8988T (cell line): ENCODE measurements around the gene ASXL1.
"Not testable (repeated sequence)": the region's sequence is repeated elsewhere in the genome, so short reads cannot be mapped to it uniquely, and the experiment has no call there.

Experiments
- DNase-seq: peaks from one replicate; pipeline ENCODE4 v3.0.0; 2011

The ASXL1 gene

GRCh38 chr20:32363492-32363891 is 5.4 kb downstream of the ASXL1 start:
- DNase-seq: no peak

- DNase-seq: no peak
Measured at GRCh38 chr20:32364554-32365208, 6.5 kb downstream of the ASXL1 start.

- DNase-seq: no peak
Measured at GRCh38 chr20:32365564-32365963, 7.4 kb downstream of the ASXL1 start.

- no peak for DNase-seq
Measured at GRCh38 chr20:32366380-32366779, 8.2 kb downstream of the ASXL1 start.

GRCh38 chr20:32368323-32368722 is 10.2 kb downstream of the ASXL1 start:
- DNase-seq: no peak

- no peak for DNase-seq
Measured at GRCh38 chr20:32368925-32369324, 10.8 kb downstream of the ASXL1 start.

- DNase-seq: no peak
Measured at GRCh38 chr20:32370897-32371296, 12.8 kb downstream of the ASXL1 start.

GRCh38 chr20:32378461-32378860 is 20.3 kb downstream of the ASXL1 start:
- DNase-seq: no peak

- not testable (repeated sequence) for DNase-seq
Measured at GRCh38 chr20:32380037-32380436, 21.9 kb downstream of the ASXL1 start.

GRCh38 chr20:32380745-32381144 is 22.6 kb downstream of the ASXL1 start:
- no peak for DNase-seq

- no peak for DNase-seq
Measured at GRCh38 chr20:32382102-32382950, 24.2 kb downstream of the ASXL1 start.

GRCh38 chr20:32383441-32383840 is 25.3 kb downstream of the ASXL1 start:
- not testable (repeated sequence) for DNase-seq

GRCh38 chr20:32385541-32385940 is 27.4 kb downstream of the ASXL1 start:
- DNase-seq: no peak

GRCh38 chr20:32386091-32386490 is 28.0 kb downstream of the ASXL1 start:
- no peak for DNase-seq

- no peak for DNase-seq
Measured at GRCh38 chr20:32387252-32387651, 29.1 kb downstream of the ASXL1 start.

GRCh38 chr20:32391003-32391402 is 32.9 kb downstream of the ASXL1 start:
- DNase-seq: no peak

- no peak for DNase-seq
Measured at GRCh38 chr20:32395066-32395465, 36.9 kb downstream of the ASXL1 start.

GRCh38 chr20:32396646-32397160 is 38.6 kb downstream of the ASXL1 start:
- DNase-seq: no peak

- DNase-seq: no peak
Measured at GRCh38 chr20:32397567-32398084, 39.5 kb downstream of the ASXL1 start.

- no peak for DNase-seq
Measured at GRCh38 chr20:32400476-32400875, 42.3 kb downstream of the ASXL1 start.

GRCh38 chr20:32404017-32404416 is 45.9 kb downstream of the ASXL1 start:
- no peak for DNase-seq

- no peak for DNase-seq
Measured at GRCh38 chr20:32406701-32407100, 48.6 kb downstream of the ASXL1 start.

- DNase-seq: not testable (repeated sequence)
Measured at GRCh38 chr20:32407131-32407750, 49.1 kb downstream of the ASXL1 start.
